GM12878 (cell line): ENCODE measurements around the gene ASS1.

Experiments
- EP300 ChIP-seq, 2 experiments: fragments of 150-350 bp in 1 of 2; IDR thresholded peaks; 2 replicates each; pipeline ENCODE4 v1.6.1; 2011 to 2012; ENCODE audit warnings: low read depth in 2 of 2, low read length in 2 of 2, borderline replicate concordance in 1 of 2, improper control_type of control experiment in 1 of 2, inconsistent platforms in 1 of 2; ENCODE audit not compliant: control insufficient read depth in 1 of 2
- EZH2 ChIP-seq: IDR thresholded peaks from 2 replicates; pipeline ENCODE4 v1.6.1; 2012; ENCODE audit warnings: low read depth, mild to moderate bottlenecking, control low read depth, inconsistent platforms, low read length, borderline replicate concordance; ENCODE audit not compliant: control insufficient read depth
- POLR2A ChIP-seq: IDR thresholded peaks from 2 replicates; pipeline ENCODE4 v1.6.1; 2011; ENCODE audit warnings: low read depth, mild to moderate bottlenecking, low read length

- no peak for TF ChIP-seq POLR2A
- no peak for TF ChIP-seq EZH2
- TF ChIP-seq EP300 (IDR thresholded peaks at IDR 0.05; ENCODE audit: borderline replicate concordance in 1 of 2, control insufficient read depth in 1 of 2, low read depth in 2 of 2, low read length in 2 of 2), result no peak
Observed at GRCh38 chr9:130443840-130444492, 795 bp upstream of the ASS1 start.
